ENCODE results near the gene ENPP7.
"Not testable (repeated sequence)": the region's sequence is repeated elsewhere in the genome, so short reads cannot be mapped to it uniquely, and the experiment has no call there.

The ENPP7 gene

GRCh38 chr17:79752175-79752574 lies 21.4 kb downstream of the ENPP7 start:
- DNase-seq, result peak; percentile 48

- DNase-seq, result no peak
Observed at GRCh38 chr17:79754370-79754769, 23.6 kb downstream of the ENPP7 start.

- DNase-seq, result not testable (repeated sequence)
Observed at GRCh38 chr17:79754903-79755302, 24.2 kb downstream of the ENPP7 start.

- no peak for DNase-seq
Observed at GRCh38 chr17:79755591-79755990, 24.8 kb downstream of the ENPP7 start.

GRCh38 chr17:79757140-79757745 lies 26.5 kb downstream of the ENPP7 start:
- no peak for DNase-seq

- DNase-seq, result no peak
Observed at GRCh38 chr17:79758271-79758670, 27.5 kb downstream of the ENPP7 start.

- no peak for DNase-seq
Observed at GRCh38 chr17:79760197-79760906, 29.6 kb downstream of the ENPP7 start.

- no peak for DNase-seq
Observed at GRCh38 chr17:79761894-79762589, 31.3 kb downstream of the ENPP7 start.

GRCh38 chr17:79765708-79766107 lies 35.0 kb downstream of the ENPP7 start:
- no peak for DNase-seq

GRCh38 chr17:79769570-79770506 lies 39.1 kb downstream of the ENPP7 start:
- DNase-seq, result no peak

- no peak for DNase-seq
Observed at GRCh38 chr17:79771276-79771675, 40.5 kb downstream of the ENPP7 start.

- not testable (repeated sequence) for DNase-seq
Observed at GRCh38 chr17:79772726-79773125, 42.0 kb downstream of the ENPP7 start.

- DNase-seq, result no peak
Observed at GRCh38 chr17:79774561-79774975, 43.8 kb downstream of the ENPP7 start.

- DNase-seq, result no peak
Observed at GRCh38 chr17:79775632-79776031, 44.9 kb downstream of the ENPP7 start.

GRCh38 chr17:79776376-79777119 lies 45.8 kb downstream of the ENPP7 start:
- DNase-seq, result no peak

GRCh38 chr17:79777120-79777893 lies 46.6 kb downstream of the ENPP7 start:
- DNase-seq, result peak; percentile 13

- DNase-seq, result peak; percentile 79
Observed at GRCh38 chr17:79777894-79778503, 47.3 kb downstream of the ENPP7 start, which contains the start of gene CBX2. Gene CBX2 (plus strand): TSS chr17:79778148. CDS start chr17:79778236, 88 bp downstream.

- DNase-seq, result no peak
Observed at GRCh38 chr17:79778504-79779083, 47.9 kb downstream of the ENPP7 start.

GRCh38 chr17:79779084-79779529 lies 48.4 kb downstream of the ENPP7 start:
- DNase-seq, result no peak

GRCh38 chr17:79779661-79780365 lies 49.1 kb downstream of the ENPP7 start:
- no peak for DNase-seq
